ENCODE results near the gene ATP8B3.

ATP8B3 gene

GRCh38 chr19:1747285-1748114 is 64.6 kb downstream of the ATP8B3 start:
- no peaks in the 10 kb centered on the region for H3K4me1 ChIP-seq (ENCODE audit: insufficient read depth, low read length)
- no peak overlapping the region for H3K9ac ChIP-seq (ENCODE audit: low read depth, low read length)
- H2AFZ ChIP-seq (ENCODE audit: low read depth, low read length): no peak overlapping the region
- no peak overlapping the region for H3K4me3 ChIP-seq (ENCODE audit: low read depth in 1 of 2, low read length in 2 of 2)
- no peak overlapping the region for H3K27ac ChIP-seq (ENCODE audit: low read length)
- H3K79me2 ChIP-seq (ENCODE audit: insufficient read depth, low read length): no peaks in the 10 kb centered on the region
- TF ChIP-seq EZH2 (IDR thresholded peaks at IDR 0.05; ENCODE audit: borderline replicate concordance, low read depth, low read length, severe bottlenecking): no peak
- TF ChIP-seq, protein P1, sequence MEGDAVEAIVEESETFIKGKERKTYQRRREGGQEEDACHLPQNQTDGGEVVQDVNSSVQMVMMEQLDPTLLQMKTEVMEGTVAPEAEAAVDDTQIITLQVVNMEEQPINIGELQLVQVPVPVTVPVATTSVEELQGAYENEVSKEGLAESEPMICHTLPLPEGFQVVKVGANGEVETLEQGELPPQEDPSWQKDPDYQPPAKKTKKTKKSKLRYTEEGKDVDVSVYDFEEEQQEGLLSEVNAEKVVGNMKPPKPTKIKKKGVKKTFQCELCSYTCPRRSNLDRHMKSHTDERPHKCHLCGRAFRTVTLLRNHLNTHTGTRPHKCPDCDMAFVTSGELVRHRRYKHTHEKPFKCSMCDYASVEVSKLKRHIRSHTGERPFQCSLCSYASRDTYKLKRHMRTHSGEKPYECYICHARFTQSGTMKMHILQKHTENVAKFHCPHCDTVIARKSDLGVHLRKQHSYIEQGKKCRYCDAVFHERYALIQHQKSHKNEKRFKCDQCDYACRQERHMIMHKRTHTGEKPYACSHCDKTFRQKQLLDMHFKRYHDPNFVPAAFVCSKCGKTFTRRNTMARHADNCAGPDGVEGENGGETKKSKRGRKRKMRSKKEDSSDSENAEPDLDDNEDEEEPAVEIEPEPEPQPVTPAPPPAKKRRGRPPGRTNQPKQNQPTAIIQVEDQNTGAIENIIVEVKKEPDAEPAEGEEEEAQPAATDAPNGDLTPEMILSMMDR (IDR thresholded peaks at IDR 0.05; ENCODE audit: borderline replicate concordance, extremely low read depth, low read length, poor library complexity, severe bottlenecking): no peak
- no peak for ATAC-seq (ENCODE audit: insufficient read depth, low read depth)
- peaks cover 3% of the 10 kb centered on the region for H3K27me3 ChIP-seq (ENCODE audit: insufficient read depth, low read length, poor library complexity)
- no peak overlapping the region for H3K4me2 ChIP-seq (ENCODE audit: insufficient read depth, low read length)
- H3K36me3 ChIP-seq (ENCODE audit: insufficient read depth, low read length): no peaks in the 10 kb centered on the region
- DNase-seq: no peak
- H4K20me1 ChIP-seq (ENCODE audit: insufficient read depth, low read length): peaks cover 3% of the 10 kb centered on the region
- no peaks in the 10 kb centered on the region for H3K9me3 ChIP-seq (ENCODE audit: insufficient read depth, low read length, severe bottlenecking)

GRCh38 chr19:1746401-1747284 is 65.4 kb downstream of the ATP8B3 start:
- no peak for TF ChIP-seq EZH2 (IDR thresholded peaks at IDR 0.05; ENCODE audit: borderline replicate concordance, low read depth, low read length, severe bottlenecking)
- TF ChIP-seq, protein P1 (IDR thresholded peaks at IDR 0.05; ENCODE audit: borderline replicate concordance, extremely low read depth, low read length, poor library complexity, severe bottlenecking): no peak
- no peak for DNase-seq
- H3K9me3 ChIP-seq (ENCODE audit: insufficient read depth, low read length, severe bottlenecking): no peaks in the 10 kb centered on the region
- H3K27ac ChIP-seq (ENCODE audit: low read length): no peak overlapping the region
- H3K4me3 ChIP-seq (ENCODE audit: low read depth in 1 of 2, low read length in 2 of 2): no peak overlapping the region
- H4K20me1 ChIP-seq (ENCODE audit: insufficient read depth, low read length): peaks cover 3% of the 10 kb centered on the region
- H3K4me1 ChIP-seq (ENCODE audit: insufficient read depth, low read length): no peaks in the 10 kb centered on the region
- no peak overlapping the region for H3K4me2 ChIP-seq (ENCODE audit: insufficient read depth, low read length)
- H3K79me2 ChIP-seq (ENCODE audit: insufficient read depth, low read length): no peaks in the 10 kb centered on the region
- H3K36me3 ChIP-seq (ENCODE audit: insufficient read depth, low read length): no peaks in the 10 kb centered on the region
- H3K9ac ChIP-seq (ENCODE audit: low read depth, low read length): no peak overlapping the region
- no peak; the same call in 2 of the 3 replicates for ATAC-seq (ENCODE audit: insufficient read depth, low read depth)
- H3K27me3 ChIP-seq (ENCODE audit: insufficient read depth, low read length, poor library complexity): peaks cover 3% of the 10 kb centered on the region
- no peak overlapping the region for H2AFZ ChIP-seq (ENCODE audit: low read depth, low read length)

DNA sequence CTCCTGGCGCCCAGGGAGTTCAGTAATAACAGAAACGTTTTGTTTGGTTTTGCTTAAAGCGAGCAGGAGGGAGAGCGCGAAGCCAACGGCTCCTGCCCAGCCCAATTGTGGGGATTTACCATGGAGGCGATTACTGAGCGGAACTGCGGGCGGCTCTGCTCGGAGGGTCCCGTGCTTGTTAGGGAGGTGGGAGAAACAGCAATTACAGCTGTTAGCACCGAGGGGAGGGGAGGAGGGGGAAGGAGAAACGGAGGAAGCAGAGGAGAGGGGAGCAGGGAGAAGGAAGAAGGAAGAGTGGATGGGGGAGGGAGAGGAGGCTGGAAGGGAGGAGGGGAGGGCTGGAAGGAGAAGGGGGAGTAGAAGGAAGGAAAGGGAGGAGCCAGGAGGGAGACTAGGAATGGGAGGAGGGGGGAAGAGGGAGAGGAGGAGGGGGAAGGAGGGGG is 66.5 kb downstream of the ATP8B3 start:
- no peak overlapping the region for H3K27ac ChIP-seq (ENCODE audit: low read length)

More for the DNA sequence above, 66.5 kb downstream of the ATP8B3 start:
- TF ChIP-seq, protein P1 (IDR thresholded peaks at IDR 0.05; ENCODE audit: borderline replicate concordance, extremely low read depth, low read length, poor library complexity, severe bottlenecking): no peak
- no peak for TF ChIP-seq EZH2 (IDR thresholded peaks at IDR 0.05; ENCODE audit: borderline replicate concordance, low read depth, low read length, severe bottlenecking)
- H3K27me3 ChIP-seq (ENCODE audit: insufficient read depth, low read length, poor library complexity): peaks cover 2% of the 10 kb centered on the region
- H3K4me3 ChIP-seq (ENCODE audit: low read depth in 1 of 2, low read length in 2 of 2): no peak overlapping the region
- H3K4me1 ChIP-seq (ENCODE audit: insufficient read depth, low read length): no peaks in the 10 kb centered on the region
- H2AFZ ChIP-seq (ENCODE audit: low read depth, low read length): no peak overlapping the region
- no peak for DNase-seq
- no peak for ATAC-seq (ENCODE audit: insufficient read depth, low read depth)
- H3K79me2 ChIP-seq (ENCODE audit: insufficient read depth, low read length): no peaks in the 10 kb centered on the region
- no peak overlapping the region for H3K4me2 ChIP-seq (ENCODE audit: insufficient read depth, low read length)
- peaks cover 3% of the 10 kb centered on the region for H4K20me1 ChIP-seq (ENCODE audit: insufficient read depth, low read length)
- no peak overlapping the region for H3K9ac ChIP-seq (ENCODE audit: low read depth, low read length)
- H3K36me3 ChIP-seq (ENCODE audit: insufficient read depth, low read length): no peaks in the 10 kb centered on the region
- no peaks in the 10 kb centered on the region for H3K9me3 ChIP-seq (ENCODE audit: insufficient read depth, low read length, severe bottlenecking)

Measured in DND-41 (cell line).